ENCODE data around the gene RTP2.
"Not testable (repeated sequence)": the region's sequence is repeated elsewhere in the genome, so short reads cannot be mapped to it uniquely, and the experiment has no call there.

The RTP2 gene

GRCh38 chr3:187709155-187709554 is 6.8 kb upstream of the RTP2 start:
- no peak for DNase-seq

DNA sequence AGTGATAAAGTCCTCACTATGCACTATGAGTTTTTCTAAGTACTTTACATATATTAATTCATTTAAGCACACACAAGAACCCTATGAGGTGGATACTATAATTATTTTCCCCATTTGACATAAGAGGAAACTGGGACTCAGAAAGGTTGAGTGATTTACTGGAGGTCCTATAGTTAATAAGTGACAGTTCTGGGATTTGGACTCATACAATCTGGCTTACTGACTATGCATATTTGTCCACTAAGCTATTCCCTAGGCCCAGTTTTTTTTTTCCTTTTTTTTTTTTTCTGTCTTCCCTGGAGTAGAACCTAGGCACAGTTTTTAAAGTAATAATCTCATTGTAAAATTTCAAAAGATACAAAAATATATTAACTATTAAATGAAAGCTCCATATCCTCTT is 6.3 kb upstream of the RTP2 start:
- DNase-seq = no peak

- DNase-seq = no peak
These were observed 4.6 kb upstream of the RTP2 start for GRCh38 chr3:187706971-187707370.

DNA sequence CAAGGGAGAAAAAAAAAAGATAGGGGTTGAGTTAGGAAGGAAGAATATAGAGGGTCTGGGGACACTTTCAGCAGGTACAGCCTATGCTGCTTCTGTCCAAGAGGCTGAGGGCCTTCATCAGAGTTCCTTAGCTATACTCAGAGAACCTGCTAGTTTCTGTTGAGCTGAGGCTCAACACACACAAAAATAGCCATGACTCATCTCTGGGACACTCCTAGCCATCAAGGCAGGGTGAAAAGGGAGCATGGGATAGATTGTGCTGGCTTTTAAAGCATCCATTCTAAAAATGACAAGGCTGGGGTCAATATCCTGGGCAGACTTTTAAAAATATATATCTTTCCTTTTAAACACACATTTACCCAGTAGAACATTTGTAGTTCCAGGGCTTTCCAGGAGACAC is 2.8 kb upstream of the RTP2 start:
- no peak for DNase-seq

GRCh38 chr3:187700249-187700648 is 2.1 kb downstream of the RTP2 start:
- no peak for DNase-seq

DNA sequence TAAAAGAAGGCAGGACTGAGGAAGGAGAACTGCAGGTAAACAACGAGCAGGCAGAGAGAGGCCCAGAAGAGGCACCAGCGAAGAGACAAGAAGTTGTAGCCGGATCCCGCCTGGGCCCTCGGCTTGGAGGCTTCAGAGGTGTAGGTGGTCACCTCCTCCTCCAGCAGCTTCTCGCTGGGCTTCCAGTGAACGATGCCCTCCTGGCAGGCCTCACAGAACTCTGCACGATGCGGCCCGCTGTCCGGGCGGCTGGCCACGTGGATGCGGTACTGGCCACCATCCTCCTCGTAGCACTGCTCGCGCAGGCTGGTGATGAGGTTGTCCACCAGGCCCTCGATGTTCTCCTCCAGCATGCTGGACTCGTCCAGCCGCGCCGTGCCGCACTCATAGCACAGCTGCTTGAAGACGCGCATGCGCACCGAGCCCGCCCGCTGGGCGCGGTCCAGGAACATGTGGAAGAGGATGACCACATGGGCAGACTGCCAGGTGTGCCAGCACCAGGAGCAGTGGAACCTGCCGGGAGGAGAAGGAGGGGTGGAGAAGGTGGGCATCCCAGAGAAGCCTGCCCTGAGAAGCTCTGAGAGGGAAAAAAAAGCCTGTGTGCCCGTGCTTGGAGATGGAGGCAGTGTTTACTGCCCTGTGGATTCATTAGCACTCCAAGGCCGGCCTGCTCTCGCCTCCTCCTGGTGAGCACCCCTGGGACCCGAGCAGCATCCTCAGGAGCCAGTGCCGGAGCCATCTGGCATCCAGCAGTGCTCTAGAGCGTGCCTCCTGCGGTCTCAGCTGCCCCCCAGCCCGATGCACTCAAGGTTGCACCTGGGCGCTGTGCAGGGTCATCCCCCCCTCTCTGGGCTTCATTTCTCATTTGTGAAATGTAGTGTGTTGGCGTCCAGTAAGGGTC is 3.6 kb downstream of the RTP2 start:
- no peak for DNase-seq

DNA sequence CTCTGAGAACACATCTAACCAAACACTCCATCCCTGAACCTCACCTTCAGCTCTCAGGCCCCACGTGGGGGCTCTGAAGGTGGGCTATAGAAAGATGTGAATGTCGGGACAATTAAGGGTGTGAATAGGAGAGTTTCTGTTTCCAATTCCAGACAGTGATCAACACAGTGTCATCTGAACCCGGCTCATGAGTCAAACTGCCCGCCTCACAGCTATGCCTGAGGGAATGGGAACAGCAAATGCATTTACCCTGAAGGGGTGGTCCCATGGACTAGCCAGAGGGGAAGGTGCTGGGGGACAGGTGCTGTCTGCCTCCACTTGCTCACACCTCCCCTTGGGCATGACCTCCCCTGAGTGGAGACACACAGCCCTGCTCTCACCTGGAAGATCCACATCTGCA is 6.3 kb downstream of the RTP2 start:
- no peak for DNase-seq

DNA sequence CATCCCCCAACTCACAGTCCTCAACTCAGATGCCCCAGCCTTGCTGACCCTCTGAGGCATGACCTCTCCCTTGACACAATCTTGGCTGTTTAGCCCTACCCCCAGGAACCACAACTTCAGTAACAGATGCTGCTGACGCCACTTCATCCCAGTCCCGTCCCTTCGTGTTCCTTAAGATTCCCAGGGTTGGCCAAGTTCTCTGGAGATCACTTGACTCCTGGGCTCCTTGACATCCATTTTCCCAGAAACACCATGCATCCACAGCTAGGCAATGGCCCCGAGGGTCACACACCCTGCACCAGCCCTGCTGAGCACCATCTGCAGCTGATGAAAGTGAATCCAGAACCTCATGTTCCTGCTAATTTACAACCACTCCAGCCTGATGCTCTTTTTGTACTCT is 6.9 kb downstream of the RTP2 start:
- no peak for DNase-seq

- no peak for DNase-seq
These were observed 7.6 kb downstream of the RTP2 start for GRCh38 chr3:187694801-187695200.

DNA sequence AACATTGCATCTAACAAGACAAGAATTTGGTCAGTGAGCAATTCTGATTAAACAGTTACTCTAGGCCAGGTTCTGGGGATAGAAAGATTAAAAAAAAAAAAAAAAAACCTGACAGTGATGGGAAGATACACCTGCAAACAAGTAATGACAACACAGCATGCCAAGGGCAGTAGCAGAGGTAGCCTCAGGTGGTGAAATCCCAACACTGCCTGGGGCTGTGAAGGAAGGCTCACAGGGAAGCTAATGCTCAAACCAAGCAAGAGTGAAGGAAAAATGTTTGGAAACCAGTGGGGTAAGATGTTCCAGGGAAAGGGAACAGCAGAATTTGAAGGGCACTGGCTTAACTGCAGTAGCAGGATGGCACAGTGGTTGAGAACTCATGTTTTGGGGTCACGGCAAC is 8.9 kb downstream of the RTP2 start:
- no peak for DNase-seq

- DNase-seq = no peak
These were observed 12.4 kb downstream of the RTP2 start for GRCh38 chr3:187689984-187690383.

- DNase-seq = no peak
These were observed 15.6 kb downstream of the RTP2 start for GRCh38 chr3:187686621-187687273.

DNA sequence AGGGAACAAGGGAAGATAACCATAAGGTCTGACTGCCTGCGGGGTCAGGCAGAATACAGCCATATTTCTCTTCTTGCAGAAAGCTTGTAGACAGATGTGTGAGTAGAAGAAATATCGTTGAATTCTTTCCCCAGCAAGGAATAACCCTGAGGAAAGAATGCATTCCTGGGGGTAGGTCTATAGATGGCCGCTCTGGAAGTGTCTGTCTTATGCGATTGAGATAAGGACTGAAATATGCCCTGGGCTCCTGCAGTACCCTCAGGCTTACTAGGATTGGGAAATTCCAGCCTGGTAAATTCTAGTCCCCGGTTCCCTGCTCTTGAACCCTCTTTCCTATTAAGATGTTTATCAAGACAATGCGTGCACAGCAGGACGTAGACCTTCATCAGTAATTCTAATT is 16.4 kb downstream of the RTP2 start:
- DNase-seq = no peak

DNA sequence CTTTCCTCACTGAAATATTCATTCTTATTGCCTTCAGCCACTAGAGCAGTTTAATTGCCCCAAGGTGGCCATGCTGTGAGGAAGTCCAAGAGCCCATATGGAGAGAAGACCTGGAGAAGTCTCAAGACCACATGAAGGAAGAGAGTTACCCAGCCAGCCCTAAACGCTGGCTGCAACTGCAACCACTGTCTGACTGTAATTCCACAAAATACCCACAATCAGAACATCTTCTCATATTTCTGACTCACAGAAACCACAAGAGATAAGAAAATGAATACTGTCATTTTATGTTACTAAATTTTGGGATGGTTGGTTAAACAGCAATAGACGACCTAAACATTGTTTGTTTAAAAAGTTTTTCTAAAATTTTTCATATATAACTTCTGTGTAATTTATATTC is 17.5 kb downstream of the RTP2 start:
- DNase-seq = no peak

- DNase-seq = no peak
These were observed 17.9 kb downstream of the RTP2 start for GRCh38 chr3:187684444-187684843.

DNA sequence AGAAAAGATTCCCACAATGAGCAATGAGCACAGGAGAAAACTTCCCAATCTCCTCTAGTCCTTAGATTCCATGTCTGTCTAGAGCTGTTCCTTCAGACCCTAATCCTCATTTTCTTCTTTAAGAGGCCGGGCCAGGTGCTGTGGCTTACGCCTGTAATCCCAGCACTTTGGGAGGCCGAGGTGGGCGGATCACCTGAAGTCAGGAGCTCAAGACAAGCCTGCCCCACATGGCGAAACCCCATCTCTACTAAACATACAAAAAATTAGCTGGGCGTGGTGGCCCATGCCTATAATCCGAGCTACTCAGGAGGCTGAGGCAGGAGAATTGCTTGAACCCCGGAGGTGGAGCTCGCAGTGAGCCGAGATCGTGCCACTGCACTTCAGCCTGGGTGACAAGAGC is 20.6 kb downstream of the RTP2 start:
- not testable (repeated sequence) for DNase-seq

DNA sequence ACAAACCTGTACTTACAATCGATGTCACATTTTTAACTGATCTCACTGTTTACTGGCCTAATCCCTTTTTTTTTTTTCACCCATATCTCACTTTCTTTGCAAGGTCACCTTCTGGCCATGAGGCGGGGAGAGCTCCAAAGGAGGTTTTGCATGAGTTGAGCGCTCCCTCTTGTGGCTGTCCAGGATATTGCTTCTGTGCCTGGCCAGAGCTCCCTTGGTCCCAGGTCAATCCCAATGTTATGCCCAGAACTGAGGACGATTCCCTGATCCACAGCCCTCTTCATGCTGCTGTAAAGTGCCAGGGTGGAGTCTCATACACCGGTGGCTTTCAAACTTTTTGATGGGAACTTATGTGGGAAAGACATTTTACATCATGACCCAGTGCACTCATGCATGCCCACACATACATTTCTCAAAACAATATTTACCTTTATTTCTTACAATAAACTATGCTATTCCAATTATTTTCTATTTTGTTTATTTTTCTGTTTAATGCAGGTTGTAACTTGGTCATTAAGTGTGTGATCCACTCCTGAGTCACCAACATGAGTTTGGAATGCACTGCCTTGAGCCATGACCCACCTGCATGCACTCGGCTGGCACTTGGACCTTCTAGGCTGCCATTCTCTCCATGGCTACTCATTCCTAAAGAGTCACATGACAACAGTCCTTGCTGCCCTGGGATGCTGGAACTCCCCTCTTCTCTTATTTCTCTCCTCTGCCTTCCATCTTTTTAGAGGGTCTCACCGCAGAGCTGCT is 22.5 kb downstream of the RTP2 start:
- peak; percentile 69 for DNase-seq

DNA sequence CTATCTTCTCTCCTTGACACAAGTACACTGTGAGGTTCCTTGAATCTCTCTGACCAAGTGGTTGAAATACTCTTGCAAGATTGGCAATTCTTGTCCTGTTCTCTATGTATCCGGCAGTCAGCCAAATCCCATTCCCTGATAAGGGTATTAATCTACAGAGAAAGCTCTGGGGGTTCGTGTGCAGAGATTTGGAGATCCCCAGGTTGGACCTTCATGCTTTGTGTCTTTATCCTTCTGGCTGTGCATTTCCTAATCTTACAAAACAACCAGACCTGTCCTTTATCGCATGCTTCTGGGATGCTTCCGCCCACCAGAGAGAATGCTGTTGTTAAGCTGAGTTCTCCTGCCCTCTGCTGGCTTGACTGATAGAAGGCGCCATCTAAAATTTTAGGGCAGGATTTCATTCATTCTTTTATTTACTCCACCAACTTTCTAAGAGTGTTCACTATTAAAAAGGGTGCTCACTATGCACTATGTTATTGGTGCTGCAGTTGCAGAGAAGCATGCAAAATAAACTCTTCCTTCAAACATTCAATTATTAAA is 23.6 kb downstream of the RTP2 start:
- peak; percentile 35 for DNase-seq

GRCh38 chr3:187677604-187678003 is 24.8 kb downstream of the RTP2 start:
- DNase-seq = no peak

GRCh38 chr3:187673012-187673411 is 29.3 kb downstream of the RTP2 start:
- no peak for DNase-seq

DNA sequence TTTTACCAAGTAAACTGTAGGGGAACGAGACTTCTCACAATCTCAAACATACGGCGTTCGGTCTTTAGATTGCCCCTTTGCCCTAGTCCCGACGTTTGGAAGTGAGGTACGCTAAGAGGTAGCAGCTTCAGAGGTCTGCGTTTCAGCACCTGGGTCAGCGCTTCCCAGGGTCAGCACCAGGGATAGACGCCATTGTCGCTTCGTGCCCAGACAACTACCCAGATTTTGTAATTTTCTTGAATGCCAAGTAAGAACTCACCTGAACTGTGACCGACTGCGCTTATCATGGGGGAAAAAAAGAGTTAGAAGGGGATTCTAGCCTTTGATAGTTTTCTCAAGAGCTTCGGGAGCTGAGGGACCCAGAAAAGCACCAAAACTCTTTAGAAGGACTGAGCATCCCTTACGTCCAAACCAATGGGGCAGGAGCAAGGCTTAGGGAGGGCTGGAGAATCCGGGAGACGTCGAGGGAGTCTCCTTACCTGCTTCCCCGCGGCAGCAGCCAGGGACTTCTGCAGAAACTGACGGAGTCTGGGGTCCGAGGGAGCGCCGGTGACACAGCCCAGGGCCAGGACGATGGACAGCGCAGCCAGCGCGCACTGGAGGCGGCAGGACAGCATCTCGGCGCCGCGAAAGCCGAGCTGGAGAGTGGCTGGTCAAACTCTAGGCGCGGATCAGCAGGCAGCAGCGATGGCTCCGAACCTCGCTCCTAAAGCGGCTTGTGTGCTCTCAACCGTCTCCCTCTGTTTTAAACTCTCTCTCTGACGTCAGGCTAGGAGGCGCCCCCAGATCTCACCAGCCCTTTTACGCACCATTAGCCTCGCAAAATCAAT is 32.5 kb downstream of the RTP2 start, which contains the start of gene SST:
Gene SST (minus strand): TSS at position 720 of the 830 bp plus-strand sequence. CDS start 103 bp downstream, at position 617.
- DNase-seq = no peak

DNA sequence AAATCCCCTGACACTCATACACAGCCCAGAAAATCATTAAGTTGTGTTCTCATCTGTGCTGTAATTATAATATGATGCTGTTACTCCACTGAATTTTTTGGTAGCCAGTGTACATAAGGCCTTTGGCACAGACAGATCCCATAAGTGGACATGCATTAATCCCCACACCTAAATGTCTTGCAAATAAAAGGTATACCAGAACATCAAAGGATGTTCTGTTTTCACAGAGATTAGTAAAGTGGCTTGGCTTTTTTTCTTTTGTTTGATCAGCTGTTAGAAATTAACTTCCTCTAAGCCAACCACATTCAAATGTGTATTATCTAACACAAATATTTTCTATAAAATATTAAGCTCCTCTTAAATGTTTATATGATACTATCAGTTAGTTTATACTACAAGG is 34.8 kb downstream of the RTP2 start:
- DNase-seq = no peak
